ENCODE measurements around the gene NR3C1. TPM values are rescaled to one million over a fixed set of nuclear protein-coding genes. Genes with fewer than 3 reads are reported as not detected.

Gene NR3C1
- polyA plus RNA-seq, 1 donor from 2014 or later, result 2.3 TPM

- TF ChIP-seq EZH2 (IDR thresholded peaks at IDR 0.05; ENCODE audit: borderline replicate concordance, insufficient read depth, low read length, poor library complexity, severe bottlenecking), result no peak
- no peak for TF ChIP-seq TAF1 (IDR thresholded peaks at IDR 0.05; ENCODE audit: low read depth)
Measured at GRCh38 chr5:143284521-143284920, 119.0 kb downstream of the NR3C1 start (continued).

- TF ChIP-seq MXI1 (conservative IDR thresholded peaks at IDR 0.05; ENCODE audit: poor library complexity, severe bottlenecking) (no peak), SMC3 (conservative IDR thresholded peaks at IDR 0.05; ENCODE audit: poor library complexity) (no peak), RAD21 (conservative IDR thresholded peaks at IDR 0.05) (no peak), POLR2AphosphoS5 (IDR thresholded peaks at IDR 0.05) (no peak), EZH2 (IDR thresholded peaks at IDR 0.05; ENCODE audit: borderline replicate concordance, insufficient read depth, low read length, poor library complexity, severe bottlenecking) (no peak), CTCF (IDR thresholded peaks at IDR 0.05; ENCODE audit: poor library complexity, severe bottlenecking) (no peak), TAF1 (IDR thresholded peaks at IDR 0.05; ENCODE audit: low read depth) (no peak), REST (IDR thresholded peaks at IDR 0.05; ENCODE audit: borderline replicate concordance) (no peak), EP300 (conservative IDR thresholded peaks at IDR 0.05; ENCODE audit: poor library complexity, severe bottlenecking) (no peak)
Measured at GRCh38 chr5:143284002-143284401, 119.5 kb downstream of the NR3C1 start.

GRCh38 chr5:143281226-143281625 is 122.3 kb downstream of the NR3C1 start:
- TF ChIP-seq RAD21 (conservative IDR thresholded peaks at IDR 0.05) (no peak), SMC3 (conservative IDR thresholded peaks at IDR 0.05; ENCODE audit: poor library complexity) (no peak)
- Histone ChIP-seq H3K4me3 (ENCODE audit: low read length) (no peak overlapping the region), H4K20me1 (ENCODE audit: insufficient read depth) (no peaks in the 10 kb centered on the region)

More at GRCh38 chr5:143284002-143284401, 119.5 kb downstream of the NR3C1 start:
- Histone ChIP-seq H3K36me3 (ENCODE audit: insufficient read depth, low read length) (no peaks in the 10 kb centered on the region), H3K4me3 (ENCODE audit: low read length) (no peak overlapping the region), H3K9me2 (ENCODE audit: insufficient read depth, low read length) (no peaks in the 10 kb centered on the region), H3F3A (ENCODE audit: insufficient read depth, low read length, poor library complexity, severe bottlenecking) (no peaks in the 10 kb centered on the region), H3K27ac (ENCODE audit: low read length) (no peak overlapping the region), H2AFZ (ENCODE audit: low read depth, low read length) (no peak overlapping the region), H3K4me2 (ENCODE audit: low read length) (no peak overlapping the region), H3K9ac (ENCODE audit: low read length) (no peak overlapping the region), H3K79me2 (replicated peaks; ENCODE audit: insufficient read depth, low read length) (no peaks in the 10 kb centered on the region), H3K9me3 (ENCODE audit: low read length) (no peaks in the 10 kb centered on the region), H3K27me3 (ENCODE audit: insufficient read depth, low read depth, low read length) (no peaks in the 10 kb centered on the region), H4K20me1 (ENCODE audit: insufficient read depth) (no peaks in the 10 kb centered on the region)

More at GRCh38 chr5:143281226-143281625, 122.3 kb downstream of the NR3C1 start:
- no peaks in the 10 kb centered on the region for H3K27me3 ChIP-seq (ENCODE audit: insufficient read depth, low read depth, low read length)
- H3K9ac ChIP-seq (ENCODE audit: low read length), result no peak overlapping the region
- H3K9me3 ChIP-seq (ENCODE audit: low read length), result no peaks in the 10 kb centered on the region
- no peak overlapping the region for H3K27ac ChIP-seq (ENCODE audit: low read length)
- no peaks in the 10 kb centered on the region for H3K36me3 ChIP-seq (ENCODE audit: insufficient read depth, low read length)
- no peaks in the 10 kb centered on the region for H3K9me2 ChIP-seq (ENCODE audit: insufficient read depth, low read length)
- no peaks in the 10 kb centered on the region for H3F3A ChIP-seq (ENCODE audit: insufficient read depth, low read length, poor library complexity, severe bottlenecking)
- H3K79me2 ChIP-seq (replicated peaks; ENCODE audit: insufficient read depth, low read length), result no peaks in the 10 kb centered on the region
- no peak overlapping the region for H3K4me2 ChIP-seq (ENCODE audit: low read length)
- no peak overlapping the region for H2AFZ ChIP-seq (ENCODE audit: low read depth, low read length)

Measured in neural cell (in vitro differentiated cells).